Neuron (in vitro differentiated cells): Measurements from ENCODE around the gene ZBED4.

ENCODE experiments used
- H2AFZ ChIP-seq: one replicate; pipeline ENCODE4 v1.6.1; 2013; ENCODE audit warnings: low read depth, mild to moderate bottlenecking, inconsistent platforms, low read length, moderate library complexity
- H3K27me3 ChIP-seq: one replicate; pipeline ENCODE4 v1.6.1; 2013; ENCODE audit warnings: low read length; ENCODE audit not compliant: insufficient read depth
- H3K36me3 ChIP-seq: one replicate; pipeline ENCODE4 v1.6.1; 2013; ENCODE audit warnings: low read length; ENCODE audit not compliant: insufficient read depth
- H3K4me1 ChIP-seq: one replicate; pipeline ENCODE4 v1.6.1; 2013; ENCODE audit warnings: low read length; ENCODE audit not compliant: insufficient read depth
- H3K4me3 ChIP-seq: 2 replicates; pipeline ENCODE4 v1.5.1; 2013; ENCODE audit warnings: mild to moderate bottlenecking, low read length, moderate library complexity
- H3K9me3 ChIP-seq: one replicate; pipeline ENCODE4 v1.6.1; 2013; ENCODE audit warnings: low read length

The ZBED4 gene

GRCh38 chr22:49867303-49868265 lies 13.9 kb downstream of the ZBED4 start:
- Histone ChIP-seq H3K9me3 (peaks cover 36% of the 10 kb centered on the region), H3K4me1 (no peaks in the 10 kb centered on the region), H3K4me3 (no peak overlapping the region), H2AFZ (no peak overlapping the region), H3K36me3 (peaks cover 6% of the 10 kb centered on the region), H3K27me3 (no peaks in the 10 kb centered on the region)

GRCh38 chr22:49869086-49869830 lies 15.6 kb downstream of the ZBED4 start:
- Histone ChIP-seq H2AFZ (no peak overlapping the region), H3K36me3 (peaks cover 15% of the 10 kb centered on the region), H3K4me1 (no peaks in the 10 kb centered on the region), H3K9me3 (peaks cover 40% of the 10 kb centered on the region), H3K27me3 (no peaks in the 10 kb centered on the region), H3K4me3 (no peak overlapping the region)

- Histone ChIP-seq H3K36me3 (peaks cover 15% of the 10 kb centered on the region), H2AFZ (no peak overlapping the region), H3K4me3 (no peak overlapping the region), H3K4me1 (no peaks in the 10 kb centered on the region), H3K27me3 (no peaks in the 10 kb centered on the region), H3K9me3 (peaks cover 38% of the 10 kb centered on the region)
Measured at GRCh38 chr22:49869845-49870712, 16.4 kb downstream of the ZBED4 start.

GRCh38 chr22:49871482-49871881 lies 17.8 kb downstream of the ZBED4 start:
- Histone ChIP-seq H3K9me3 (peaks cover 34% of the 10 kb centered on the region), H2AFZ (no peak overlapping the region), H3K4me3 (no peak overlapping the region), H3K27me3 (no peaks in the 10 kb centered on the region), H3K36me3 (peaks cover 20% of the 10 kb centered on the region), H3K4me1 (no peaks in the 10 kb centered on the region)

- H2AFZ ChIP-seq: no peak overlapping the region
- H3K27me3 ChIP-seq: no peaks in the 10 kb centered on the region
- peaks cover 31% of the 10 kb centered on the region for H3K9me3 ChIP-seq
- no peaks in the 10 kb centered on the region for H3K4me1 ChIP-seq
- H3K36me3 ChIP-seq: peaks cover 20% of the 10 kb centered on the region
- H3K4me3 ChIP-seq: no peak overlapping the region
Measured at GRCh38 chr22:49872347-49872746, 18.7 kb downstream of the ZBED4 start.

GRCh38 chr22:49873228-49873940 lies 19.7 kb downstream of the ZBED4 start:
- H3K4me1 ChIP-seq: no peaks in the 10 kb centered on the region
- H2AFZ ChIP-seq: no peak overlapping the region
- no peak overlapping the region for H3K4me3 ChIP-seq
- no peaks in the 10 kb centered on the region for H3K27me3 ChIP-seq
- H3K9me3 ChIP-seq: peaks cover 31% of the 10 kb centered on the region
- peaks cover 27% of the 10 kb centered on the region for H3K36me3 ChIP-seq

- Histone ChIP-seq H3K4me3 (no peak overlapping the region), H2AFZ (no peak overlapping the region), H3K9me3 (peaks cover 30% of the 10 kb centered on the region), H3K36me3 (peaks cover 29% of the 10 kb centered on the region), H3K27me3 (no peaks in the 10 kb centered on the region), H3K4me1 (no peaks in the 10 kb centered on the region)
Measured at GRCh38 chr22:49877642-49878041, 24.0 kb downstream of the ZBED4 start.

GRCh38 chr22:49878206-49878605 lies 24.6 kb downstream of the ZBED4 start:
- Histone ChIP-seq H3K36me3 (peaks cover 29% of the 10 kb centered on the region), H3K9me3 (peaks cover 30% of the 10 kb centered on the region), H3K4me3 (no peak overlapping the region), H2AFZ (no peak overlapping the region), H3K4me1 (no peaks in the 10 kb centered on the region), H3K27me3 (no peaks in the 10 kb centered on the region)

GRCh38 chr22:49879871-49880270 lies 26.2 kb downstream of the ZBED4 start:
- H3K9me3 ChIP-seq: peaks cover 42% of the 10 kb centered on the region
- H3K4me1 ChIP-seq: no peaks in the 10 kb centered on the region
- H3K4me3 ChIP-seq: no peak overlapping the region
- peaks cover 38% of the 10 kb centered on the region for H3K36me3 ChIP-seq
- H2AFZ ChIP-seq: no peak overlapping the region
- no peaks in the 10 kb centered on the region for H3K27me3 ChIP-seq

GRCh38 chr22:49880281-49880680 lies 26.6 kb downstream of the ZBED4 start:
- Histone ChIP-seq H3K9me3 (peaks cover 46% of the 10 kb centered on the region), H3K4me3 (no peak overlapping the region), H3K36me3 (peaks cover 42% of the 10 kb centered on the region)

GRCh38 chr22:49881856-49882255 lies 28.2 kb downstream of the ZBED4 start:
- no peak overlapping the region for H3K4me3 ChIP-seq
- peaks cover 51% of the 10 kb centered on the region for H3K36me3 ChIP-seq
- H3K9me3 ChIP-seq: peaks cover 56% of the 10 kb centered on the region
- no peak overlapping the region for H2AFZ ChIP-seq
- H3K27me3 ChIP-seq: no peaks in the 10 kb centered on the region
- no peaks in the 10 kb centered on the region for H3K4me1 ChIP-seq

More at GRCh38 chr22:49880281-49880680, 26.6 kb downstream of the ZBED4 start:
- no peaks in the 10 kb centered on the region for H3K27me3 ChIP-seq
- no peak overlapping the region for H2AFZ ChIP-seq
- no peaks in the 10 kb centered on the region for H3K4me1 ChIP-seq
